HAP-1 (cell line): ENCODE measurements around the gene LYZL4.

ENCODE experiments used
- DNase-seq, 2 experiments: peaks; one replicate each; pipeline ENCODE4 v3.0.0-alpha.2; 2016 to 2020; ENCODE audit warnings: low spot score in 2 of 2
- H3K27me3 ChIP-seq: fragments of 250-450 bp; sonication (Bioruptor Pico); 2 replicates; pipeline ENCODE4 v1.5.1; 2020; ENCODE audit warnings: low read depth, mild to moderate bottlenecking, moderate library complexity
- H3K36me3 ChIP-seq: fragments of 250-450 bp; sonication (Bioruptor Pico); replicated peaks from 2 replicates; pipeline ENCODE4 v1.5.1; 2020; ENCODE audit warnings: mild to moderate bottlenecking
- H3K4me1 ChIP-seq: fragments of 250-450 bp; sonication (Bioruptor Pico); 2 replicates; pipeline ENCODE4 v1.5.1; 2020; ENCODE audit warnings: mild to moderate bottlenecking
- H3K4me3 ChIP-seq: fragments of 250-450 bp; sonication (Bioruptor Pico); 2 replicates; pipeline ENCODE4 v1.5.1; 2020; ENCODE audit warnings: mild to moderate bottlenecking, moderate library complexity
- H3K9me3 ChIP-seq: fragments of 250-450 bp; sonication (Bioruptor Pico); 2 replicates; pipeline ENCODE4 v1.5.1; 2020; ENCODE audit warnings: mild to moderate bottlenecking, moderate library complexity
- in situ Hi-C: fragments of 300-500 bp; cut with MboI; formaldehyde crosslinking; loops from 3 replicates; pipeline ENCODE4 v1.14.3; 2020; ENCODE audit warnings: low sequenced_read_pairs, inconsistent platforms, mixed read lengths

Gene LYZL4

GRCh38 chr3:42412526-42413155, 2.2 kb upstream of the LYZL4 start:
- Histone ChIP-seq H3K9me3 (no peaks in the 10 kb centered on the region), H3K4me3 (no peak overlapping the region), H3K27me3 (peaks cover 82% of the 10 kb centered on the region), H3K4me1 (no peaks in the 10 kb centered on the region), H3K36me3 (no peaks in the 10 kb centered on the region)
- no peak for DNase-seq
- in situ Hi-C loops, result no loop called here

GRCh38 chr3:42411429-42411828, 1.0 kb upstream of the LYZL4 start:
- Histone ChIP-seq H3K9me3 (no peaks in the 10 kb centered on the region), H3K36me3 (no peaks in the 10 kb centered on the region), H3K4me3 (no peak overlapping the region), H3K4me1 (no peaks in the 10 kb centered on the region), H3K27me3 (peaks cover 70% of the 10 kb centered on the region)
- DNase-seq, result no peak
- in situ Hi-C loops, result no loop called here

- Histone ChIP-seq H3K4me3 (no peak overlapping the region), H3K9me3 (no peaks in the 10 kb centered on the region), H3K4me1 (no peaks in the 10 kb centered on the region), H3K27me3 (peaks cover 37% of the 10 kb centered on the region), H3K36me3 (no peaks in the 10 kb centered on the region)
- in situ Hi-C loops, result no loop called here
- no peak for DNase-seq
These were observed 2.3 kb downstream of the LYZL4 start for GRCh38 chr3:42408156-42408555.

- Histone ChIP-seq H3K27me3 (peaks cover 31% of the 10 kb centered on the region), H3K9me3 (no peaks in the 10 kb centered on the region), H3K4me1 (no peaks in the 10 kb centered on the region), H3K4me3 (no peak overlapping the region), H3K36me3 (no peaks in the 10 kb centered on the region)
- in situ Hi-C loops, result no loop called here
- DNase-seq, result no peak
These were observed 3.5 kb downstream of the LYZL4 start for GRCh38 chr3:42406727-42407450.

- in situ Hi-C loops, result no loop called here
- Histone ChIP-seq H3K4me1 (no peaks in the 10 kb centered on the region), H3K36me3 (no peaks in the 10 kb centered on the region), H3K4me3 (no peak overlapping the region), H3K9me3 (no peaks in the 10 kb centered on the region), H3K27me3 (peaks cover 25% of the 10 kb centered on the region)
- no peak for DNase-seq
These were observed 4.6 kb downstream of the LYZL4 start for GRCh38 chr3:42405857-42406256.

- no peak overlapping the region for H3K4me3 ChIP-seq
- no peaks in the 10 kb centered on the region for H3K9me3 ChIP-seq
- H3K36me3 ChIP-seq, result no peaks in the 10 kb centered on the region
- H3K27me3 ChIP-seq, result peaks cover 4% of the 10 kb centered on the region
- in situ Hi-C loops, result no loop called here
- DNase-seq, result no peak
- no peaks in the 10 kb centered on the region for H3K4me1 ChIP-seq
These were observed 6.7 kb downstream of the LYZL4 start for GRCh38 chr3:42403737-42404136.

GRCh38 chr3:42402394-42403096, 7.9 kb downstream of the LYZL4 start:
- H3K9me3 ChIP-seq, result no peaks in the 10 kb centered on the region
- H3K4me1 ChIP-seq, result no peaks in the 10 kb centered on the region
- no peaks in the 10 kb centered on the region; the same call in none of the 2 replicates for H3K27me3 ChIP-seq
- in situ Hi-C loops, result no loop called here
- H3K4me3 ChIP-seq, result no peak overlapping the region
- no peaks in the 10 kb centered on the region for H3K36me3 ChIP-seq
- no peak for DNase-seq

- Histone ChIP-seq H3K4me3 (no peak overlapping the region), H3K4me1 (no peaks in the 10 kb centered on the region), H3K27me3 (peaks cover 10% of the 10 kb centered on the region), H3K36me3 (no peaks in the 10 kb centered on the region), H3K9me3 (no peaks in the 10 kb centered on the region)
- in situ Hi-C loops, result no loop called here
- DNase-seq, result no peak
These were observed 12.3 kb downstream of the LYZL4 start for GRCh38 chr3:42398080-42398479.

GRCh38 chr3:42397644-42398043, 12.8 kb downstream of the LYZL4 start:
- no peaks in the 10 kb centered on the region for H3K4me1 ChIP-seq
- in situ Hi-C loops, result no loop called here
- no peak for DNase-seq
- no peak overlapping the region for H3K4me3 ChIP-seq
- peaks cover 10% of the 10 kb centered on the region for H3K27me3 ChIP-seq
- H3K36me3 ChIP-seq, result no peaks in the 10 kb centered on the region
- H3K9me3 ChIP-seq, result no peaks in the 10 kb centered on the region

GRCh38 chr3:42394579-42395288, 15.7 kb downstream of the LYZL4 start:
- H3K9me3 ChIP-seq, result no peaks in the 10 kb centered on the region
- no peaks in the 10 kb centered on the region for H3K4me1 ChIP-seq
- in situ Hi-C loops, result no loop called here
- DNase-seq, result no peak
- H3K36me3 ChIP-seq, result no peaks in the 10 kb centered on the region
- H3K27me3 ChIP-seq, result peaks cover 15% of the 10 kb centered on the region
- no peak overlapping the region for H3K4me3 ChIP-seq

- Histone ChIP-seq H3K9me3 (no peaks in the 10 kb centered on the region), H3K27me3 (peaks cover 26% of the 10 kb centered on the region), H3K4me3 (no peak overlapping the region), H3K4me1 (no peaks in the 10 kb centered on the region), H3K36me3 (no peaks in the 10 kb centered on the region)
- in situ Hi-C loops, result no loop called here
- DNase-seq, result no peak
These were observed 22.4 kb downstream of the LYZL4 start for GRCh38 chr3:42387802-42388651.

- Histone ChIP-seq H3K4me1 (no peaks in the 10 kb centered on the region), H3K9me3 (no peaks in the 10 kb centered on the region), H3K27me3 (peaks cover 13% of the 10 kb centered on the region), H3K4me3 (no peak overlapping the region), H3K36me3 (no peaks in the 10 kb centered on the region)
- in situ Hi-C loops, result no loop called here
- no peak for DNase-seq
These were observed 28.8 kb downstream of the LYZL4 start for GRCh38 chr3:42381551-42382082.

GRCh38 chr3:42377681-42378080, 32.7 kb downstream of the LYZL4 start:
- Histone ChIP-seq H3K4me3 (no peak overlapping the region), H3K4me1 (no peaks in the 10 kb centered on the region), H3K27me3 (peaks cover 10% of the 10 kb centered on the region), H3K9me3 (no peaks in the 10 kb centered on the region), H3K36me3 (no peaks in the 10 kb centered on the region)
- no peak for DNase-seq
- in situ Hi-C loops, result no loop called here
